ENCODE measurements around the gene FILIP1. TPM values are rescaled to one million over a fixed set of nuclear protein-coding genes. Genes with fewer than 3 reads are reported as not detected.

Gene FILIP1
- total and polyA plus RNA-seq, 2 donors (not counting 1 experiment from before 2014, with no cell fraction given) = 0.33 to 2.3 TPM

- Histone ChIP-seq H3K36me3 (ENCODE audit: control insufficient read depth, insufficient read depth, low read length) (no peaks in the 10 kb centered on the region), H4K20me1 (ENCODE audit: control insufficient read depth, extremely low read depth, insufficient read depth, low read length) (no peaks in the 10 kb centered on the region), H2AFZ (ENCODE audit: low read length) (peak overlapping the region; percentile 9), H3K9me3 (ENCODE audit: control insufficient read depth, insufficient read depth, low read depth, low read length) (no peaks in the 10 kb centered on the region), H3K4me1 (ENCODE audit: control insufficient read depth, extremely low read depth, insufficient read depth, low read length) (peaks cover 6% of the 10 kb centered on the region), H3K4me2 (ENCODE audit: extremely low read depth, insufficient read depth, low read length) (peak overlapping the region; percentile 7), H3K9ac (ENCODE audit: insufficient read depth, low read length) (no peak overlapping the region), H3K27ac (ENCODE audit: insufficient read depth, low read length) (no peak overlapping the region), H3K27me3 (ENCODE audit: control insufficient read depth, insufficient read depth, low read length) (no peaks in the 10 kb centered on the region), H3K4me3 (replicated peaks in 1 of 4; ENCODE audit: control extremely low read depth in 1 of 4, insufficient read depth in 1 of 4, low read depth in 3 of 4, low read length in 4 of 4) (no peak overlapping the region), H3K79me2 (ENCODE audit: control insufficient read depth, insufficient read depth, low read length) (no peaks in the 10 kb centered on the region)
- TF ChIP-seq EZH2 (IDR thresholded peaks at IDR 0.05; ENCODE audit: low read length, missing control alignments) (no peak), CTCF (conservative IDR thresholded peaks at IDR 0.05 in 1 of 2, IDR thresholded peaks at IDR 0.05 in 1 of 2; ENCODE audit: low read depth in 1 of 2, low read length in 2 of 2) (no peak)
- peak in 1 of 2 donors; percentile 84 for DNase-seq (ENCODE audit: low read depth in 2 of 2)
Observed at GRCh38 chr6:75317503-75318206, 175.9 kb downstream of the FILIP1 start.

GRCh38 chr6:75315978-75316377 is 177.6 kb downstream of the FILIP1 start:
- H2AFZ ChIP-seq (ENCODE audit: low read length) = no peak overlapping the region
- peaks cover 6% of the 10 kb centered on the region for H3K4me1 ChIP-seq (ENCODE audit: control insufficient read depth, extremely low read depth, insufficient read depth, low read length)
- no peak overlapping the region for H3K9ac ChIP-seq (ENCODE audit: insufficient read depth, low read length)
- H3K27ac ChIP-seq (ENCODE audit: insufficient read depth, low read length) = no peak overlapping the region
- TF ChIP-seq EZH2 (IDR thresholded peaks at IDR 0.05; ENCODE audit: low read length, missing control alignments) (no peak), CTCF (conservative IDR thresholded peaks at IDR 0.05 in 1 of 2, IDR thresholded peaks at IDR 0.05 in 1 of 2; ENCODE audit: low read depth in 1 of 2, low read length in 2 of 2) (no peak)
- DNase-seq (ENCODE audit: low read depth in 2 of 2) = no peak
- no peaks in the 10 kb centered on the region for H3K27me3 ChIP-seq (ENCODE audit: control insufficient read depth, insufficient read depth, low read length)
- H3K9me3 ChIP-seq (ENCODE audit: control insufficient read depth, insufficient read depth, low read depth, low read length) = no peaks in the 10 kb centered on the region
- no peaks in the 10 kb centered on the region for H3K36me3 ChIP-seq (ENCODE audit: control insufficient read depth, insufficient read depth, low read length)
- no peak overlapping the region for H3K4me3 ChIP-seq (replicated peaks in 1 of 4; ENCODE audit: control extremely low read depth in 1 of 4, insufficient read depth in 1 of 4, low read depth in 3 of 4, low read length in 4 of 4)
- no peak overlapping the region for H3K4me2 ChIP-seq (ENCODE audit: extremely low read depth, insufficient read depth, low read length)
- no peaks in the 10 kb centered on the region for H3K79me2 ChIP-seq (ENCODE audit: control insufficient read depth, insufficient read depth, low read length)
- no peaks in the 10 kb centered on the region for H4K20me1 ChIP-seq (ENCODE audit: control insufficient read depth, extremely low read depth, insufficient read depth, low read length)

- DNase-seq (ENCODE audit: low read depth in 2 of 2) = peak in 1 of 2 donors; percentile 8
- no peak overlapping the region for H3K27ac ChIP-seq (ENCODE audit: insufficient read depth, low read length)
- H3K27me3 ChIP-seq (ENCODE audit: control insufficient read depth, insufficient read depth, low read length) = no peaks in the 10 kb centered on the region
- H3K9me3 ChIP-seq (ENCODE audit: control insufficient read depth, insufficient read depth, low read depth, low read length) = no peaks in the 10 kb centered on the region
- TF ChIP-seq EZH2 (IDR thresholded peaks at IDR 0.05; ENCODE audit: low read length, missing control alignments) = no peak
- TF ChIP-seq CTCF (conservative IDR thresholded peaks at IDR 0.05 in 1 of 2, IDR thresholded peaks at IDR 0.05 in 1 of 2; ENCODE audit: low read depth in 1 of 2, low read length in 2 of 2) = no peak
- H3K9ac ChIP-seq (ENCODE audit: insufficient read depth, low read length) = no peak overlapping the region
- no peaks in the 10 kb centered on the region for H3K79me2 ChIP-seq (ENCODE audit: control insufficient read depth, insufficient read depth, low read length)
- H2AFZ ChIP-seq (ENCODE audit: low read length) = no peak overlapping the region
- H3K4me3 ChIP-seq (replicated peaks in 1 of 4; ENCODE audit: control extremely low read depth in 1 of 4, insufficient read depth in 1 of 4, low read depth in 3 of 4, low read length in 4 of 4) = no peak overlapping the region
- no peaks in the 10 kb centered on the region for H3K4me1 ChIP-seq (ENCODE audit: control insufficient read depth, extremely low read depth, insufficient read depth, low read length)
- H4K20me1 ChIP-seq (ENCODE audit: control insufficient read depth, extremely low read depth, insufficient read depth, low read length) = no peaks in the 10 kb centered on the region
- H3K4me2 ChIP-seq (ENCODE audit: extremely low read depth, insufficient read depth, low read length) = no peak overlapping the region
- no peaks in the 10 kb centered on the region for H3K36me3 ChIP-seq (ENCODE audit: control insufficient read depth, insufficient read depth, low read length)
Observed at GRCh38 chr6:75308250-75308988, 185.2 kb downstream of the FILIP1 start.

Measured in fibroblast of lung (primary cell).